ENCODE data around the gene STEAP1. TPM values are rescaled to one million over a fixed set of nuclear protein-coding genes. Genes with fewer than 3 reads are reported as not detected.
A peak's percentile ranks its signal among the peaks of the same experiment; 100 is the strongest.

The STEAP1 gene
- total RNA-seq, 1 experiment from 2014 or later = 3.1 TPM

- Mint-ChIP-seq H3K27me3 (ENCODE audit: insufficient read depth, unreplicated experiment) (no peaks in the 10 kb centered on the region), H3K27ac (ENCODE audit: low read depth, unreplicated experiment) (peak within 1 kb of the TSS; percentile 49), H3K4me3 (ENCODE audit: unreplicated experiment) (no peak within 1 kb of the TSS), H3K4me1 (ENCODE audit: insufficient read depth, unreplicated experiment) (peaks cover 4% of the 10 kb centered on the region), H3K9me3 (ENCODE audit: unreplicated experiment) (no peaks in the 10 kb centered on the region), H3K36me3 (ENCODE audit: insufficient read depth, unreplicated experiment) (no peaks in the 10 kb centered on the region)
- DNase-seq (ENCODE audit: unreplicated experiment) = peak; percentile 88
- CTCF ChIA-PET = interaction anchor here (0.5 to 3.5 kb wide), 31 partner anchors 9 to 1993 kb away, joined by 3 to 24 read pairs (median 4); partner anchors contain the start of gene STEAP1
- POLR2A ChIA-PET = interaction anchor here (0.5 to 2.0 kb wide), 8 partner anchors 15 to 1902 kb away, joined by 3 to 6 read pairs (median 3); partner anchors contain the start of gene STEAP1
- intact Hi-C loops (cut with micrococcal nuclease) = loop anchor here (1.0 kb wide), 1 partner anchor 57 kb away; the partner anchor contains the start of gene STEAP1
- TF ChIP-seq CTCF (IDR thresholded peaks at IDR 0.05; ENCODE audit: unreplicated experiment) = peak; percentile 45
- BruUV-seq (replicated peaks) = no TSS peak
These were observed 57.3 kb downstream of the STEAP1 start, which contains the start of gene STEAP2 for GRCh38 chr7:90211391-90212148. STEAP2 (plus strand) TSS chr7:90211740; CDS start chr7:90225083, 13,343 bp downstream.

GRCh38 chr7:90212149-90212495, 57.9 kb downstream of the STEAP1 start:
- Mint-ChIP-seq H3K36me3 (ENCODE audit: insufficient read depth, unreplicated experiment) (no peaks in the 10 kb centered on the region), H3K27ac (ENCODE audit: low read depth, unreplicated experiment) (no peak overlapping the region), H3K9me3 (ENCODE audit: unreplicated experiment) (no peaks in the 10 kb centered on the region), H3K27me3 (ENCODE audit: insufficient read depth, unreplicated experiment) (no peaks in the 10 kb centered on the region), H3K4me3 (ENCODE audit: unreplicated experiment) (no peak overlapping the region), H3K4me1 (ENCODE audit: insufficient read depth, unreplicated experiment) (peaks cover 4% of the 10 kb centered on the region)
- ChIA-PET CTCF (interaction anchor here (0.5 to 3.5 kb wide), 26 partner anchors 12 to 1102 kb away, joined by 3 to 24 read pairs (median 4); partner anchors contain the start of gene STEAP1), POLR2A (interaction anchor here (0.5 to 2.0 kb wide), 7 partner anchors 14 to 681 kb away, joined by 3 to 6 read pairs (median 3); partner anchors contain the start of gene STEAP1)
- no TSS peak for BruUV-seq (replicated peaks)
- intact Hi-C loops (cut with micrococcal nuclease) = no loop called here
- DNase-seq (ENCODE audit: unreplicated experiment) = peak; percentile 26
- no peak for TF ChIP-seq CTCF (IDR thresholded peaks at IDR 0.05; ENCODE audit: unreplicated experiment)

GRCh38 chr7:90213521-90213920, 59.3 kb downstream of the STEAP1 start:
- Mint-ChIP-seq H3K27ac (ENCODE audit: low read depth, unreplicated experiment) (no peak overlapping the region), H3K4me1 (ENCODE audit: insufficient read depth, unreplicated experiment) (peaks cover 4% of the 10 kb centered on the region), H3K36me3 (ENCODE audit: insufficient read depth, unreplicated experiment) (no peaks in the 10 kb centered on the region), H3K4me3 (ENCODE audit: unreplicated experiment) (no peak overlapping the region), H3K9me3 (ENCODE audit: unreplicated experiment) (no peaks in the 10 kb centered on the region), H3K27me3 (ENCODE audit: insufficient read depth, unreplicated experiment) (no peaks in the 10 kb centered on the region)
- no TSS peak for BruUV-seq (replicated peaks)
- intact Hi-C loops (cut with micrococcal nuclease) = no loop called here
- ChIA-PET POLR2A (interaction anchor here (0.7 kb wide), 1 partner anchor 22 kb away, joined by 5 read pairs; no protein-coding TSS in a partner anchor), CTCF (interaction anchor here (0.6 to 3.5 kb wide), 4 partner anchors 15 to 60 kb away, joined by 4 to 24 read pairs (median 4); partner anchors contain the start of gene STEAP1)
- TF ChIP-seq CTCF (IDR thresholded peaks at IDR 0.05; ENCODE audit: unreplicated experiment) = no peak
- no peak for DNase-seq (ENCODE audit: unreplicated experiment)

Other genes with a start within 250 kb of the STEAP1 start
- 0.68 and 1.3 TPM in 2 replicates for gene STEAP2, start 57.3 kb downstream of the STEAP1 start, total RNA-seq (2022)
- 2.9 and 3.7 TPM in 2 replicates for gene CFAP69, start 90.7 kb downstream of the STEAP1 start, total RNA-seq (2022)
- gene FAM237B, start 166.8 kb downstream of the STEAP1 start, total RNA-seq (2022) = not detected in 2 replicates
- 41.6 and 51.1 TPM in 2 replicates for gene GTPBP10, start 192.2 kb downstream of the STEAP1 start, total RNA-seq (2022)
- 22.5 and 39.2 TPM in 2 replicates for gene CLDN12, start 249.0 kb downstream of the STEAP1 start, total RNA-seq (2022)

Data from MCF 10A (cell line).